HCT116 (cell line): ENCODE results near the gene ATP13A2. TPM values are rescaled to one million over a fixed set of nuclear protein-coding genes. Genes with fewer than 3 reads are reported as not detected.

Source experiments
- ATAC-seq: fragments of 200-7000 bp; cut with Tn5 transposase; 2 replicates; pipeline ENCODE4 v1.9.1; 2020; ENCODE audit warnings: mild to moderate bottlenecking, moderate library complexity
- BruUV-seq: library from RNA; stranded (reverse); fragments of 400-500 nt; replicated peaks from 2 replicates; lab custom pipeline; 2021; lab: Mats Ljungman, UMichigan
- CTCF ChIA-PET: fragments of 300-600 bp; sonication (Branson Sonifier 250); formaldehyde crosslinking; loops from one replicate; lab custom pipeline; 2021; ENCODE audit warnings: antibody characterized with exemption; lab: Charles Lee
- POLR2A ChIA-PET: fragments of 300-600, 350-600 bp; sonication (Branson Sonifier 250); formaldehyde crosslinking; loops from one replicate; lab custom pipeline; 2021; ENCODE audit warnings: antibody characterized with exemption; lab: Charles Lee
- RAD21 ChIA-PET, 2 experiments: fragments of 300-600 bp; sonication (Branson Sonifier 250); formaldehyde crosslinking; loops; one replicate each; lab custom pipeline; 2023; ENCODE audit warnings: low total read pairs in 2 of 2; ENCODE audit not compliant: uncharacterized antibody in 2 of 2, unreplicated experiment in 2 of 2, low non-redundant PET in 1 of 2; lab: Charles Lee
- DNase-seq: peaks from one replicate; pipeline ENCODE4 v3.0.0-alpha.2; 2010; ENCODE audit warnings: low read depth, low spot score
- H2AFZ ChIP-seq: fragments of 200-600 bp; shearing (Covaris generic), sonication (generic); 2 replicates; pipeline ENCODE4 v1.6.1; 2017; ENCODE audit warnings: low read depth, mixed run types, mixed read lengths, antibody characterized with exemption, low read length; ENCODE audit not compliant: poor library complexity, severe bottlenecking
- H3K27ac ChIP-seq: 2 replicates; pipeline ENCODE4 v1.5.1; 2012; ENCODE audit warnings: low read depth, low read length
- H3K27me3 ChIP-seq: fragments of 200-600 bp; sonication (generic); 2 replicates; pipeline ENCODE4 v1.6.1; 2016; ENCODE audit warnings: mixed run types, low read length, mixed read lengths; ENCODE audit not compliant: insufficient read depth
- H3K36me3 ChIP-seq, 2 experiments: fragments of 200-500 bp in 1 of 2; fragments of 200-600 bp in 1 of 2; sonication (Bioruptor generic) in 1 of 2; sonication (generic) in 1 of 2; 2 replicates each; pipeline versions ENCODE4 v1.5.1 to v1.6.1; 2014 to 2016; ENCODE audit warnings: low read length in 2 of 2, inconsistent platforms in 1 of 2, mixed read lengths in 1 of 2, mixed run types in 1 of 2; ENCODE audit not compliant: insufficient read depth in 2 of 2, control insufficient read depth in 1 of 2
- H3K4me1 ChIP-seq, 2 experiments: fragments of 200-600 bp in 1 of 2; sonication (generic) in 1 of 2; 2 replicates each; pipeline versions ENCODE4 v1.5.1 to v1.6.1; 2012 to 2017; ENCODE audit warnings: low read length in 2 of 2, inconsistent platforms in 1 of 2, mild to moderate bottlenecking in 1 of 2, mixed read lengths in 1 of 2, mixed run types in 1 of 2, moderate library complexity in 1 of 2; ENCODE audit not compliant: insufficient read depth in 2 of 2, control insufficient read depth in 1 of 2
- H3K4me2 ChIP-seq: fragments of 200-600 bp; sonication (generic); 2 replicates; pipeline ENCODE4 v1.6.1; 2017; ENCODE audit warnings: mixed run types, low read length, mixed read lengths
- H3K4me3 ChIP-seq, 2 experiments: fragments of 200-600 bp in 1 of 2; sonication (generic) in 1 of 2; replicated peaks in 1 of 2; 2 replicates each; pipeline ENCODE4 v1.5.1; 2011 to 2016; ENCODE audit warnings: low read length in 2 of 2, control low read depth in 1 of 2, low read depth in 1 of 2, mild to moderate bottlenecking in 1 of 2, mixed read lengths in 1 of 2, mixed run types in 1 of 2
- H3K79me2 ChIP-seq: fragments of 200-600 bp; sonication (generic); 2 replicates; pipeline ENCODE4 v1.6.1; 2017; ENCODE audit warnings: mild to moderate bottlenecking, mixed run types, low read length, moderate library complexity, mixed read lengths; ENCODE audit not compliant: insufficient read depth
- H3K9ac ChIP-seq: fragments of 200-600 bp; sonication (generic); 2 replicates; pipeline ENCODE4 v1.6.1; 2016; ENCODE audit warnings: low read length, mixed read lengths
- H3K9me2 ChIP-seq: fragments of 200-600 bp; sonication (generic), shearing (Covaris generic); 2 replicates; pipeline ENCODE4 v1.6.1; 2017; ENCODE audit warnings: mixed run types, mild to moderate bottlenecking, moderate library complexity; ENCODE audit not compliant: insufficient read depth
- H3K9me3 ChIP-seq, 2 experiments: fragments of 200-500 bp in 1 of 2; fragments of 200-600 bp in 1 of 2; sonication (Bioruptor generic) in 1 of 2; sonication (generic) in 1 of 2; 2 replicates each; pipeline ENCODE4 v1.6.1; 2014 to 2017; ENCODE audit warnings: low read length in 2 of 2, mixed read lengths in 2 of 2, inconsistent platforms in 1 of 2, low read depth in 1 of 2, mild to moderate bottlenecking in 1 of 2, mixed run types in 1 of 2, moderate library complexity in 1 of 2; ENCODE audit not compliant: control insufficient read depth in 1 of 2, insufficient read depth in 1 of 2
- H4K20me1 ChIP-seq: fragments of 200-600 bp; sonication (generic), shearing (Covaris generic); 2 replicates; pipeline ENCODE4 v1.6.1; 2017; ENCODE audit warnings: mixed run types, mild to moderate bottlenecking, moderate library complexity; ENCODE audit not compliant: insufficient read depth
- CBX3 ChIP-seq: IDR thresholded peaks from 2 replicates; pipeline ENCODE4 v1.6.1; 2012; ENCODE audit warnings: low read depth
- CEBPB ChIP-seq: IDR thresholded peaks from 2 replicates; pipeline ENCODE4 v1.6.1; 2012; ENCODE audit warnings: low read depth
- CTCF ChIP-seq, 3 experiments: fragments of 200-600 bp in 1 of 3; sonication (generic) in 1 of 3; IDR thresholded peaks in 2 of 3; conservative IDR thresholded peaks in 1 of 3; 2 replicates each; pipeline ENCODE4 v1.5.1; 2012 to 2017; ENCODE audit warnings: low read depth in 2 of 3, low read length in 2 of 3, antibody characterized with exemption in 1 of 3, borderline replicate concordance in 1 of 3, control low read depth in 1 of 3, mild to moderate bottlenecking in 1 of 3, mixed read lengths in 1 of 3, mixed run types in 1 of 3, moderate library complexity in 1 of 3; ENCODE audit not compliant: insufficient read depth in 1 of 3
- EZH2 ChIP-seq: fragments of 200-600 bp; sonication (generic); IDR thresholded peaks from 2 replicates; pipeline ENCODE4 v1.6.1; 2017; ENCODE audit warnings: antibody characterized with exemption, mixed run types
- EZH2phosphoT487 ChIP-seq: fragments of 200-600 bp; IDR thresholded peaks from 2 replicates; pipeline ENCODE4 v1.6.1; 2018; ENCODE audit warnings: antibody characterized with exemption, borderline replicate concordance
- JUND ChIP-seq: IDR thresholded peaks from 2 replicates; pipeline ENCODE4 v1.6.1; 2012
- POLR2AphosphoS5 ChIP-seq: IDR thresholded peaks from 2 replicates; pipeline ENCODE4 v1.6.1; 2011; ENCODE audit warnings: mild to moderate bottlenecking, low read depth, low read length, moderate library complexity
- RAD21 ChIP-seq: IDR thresholded peaks from 2 replicates; pipeline ENCODE4 v1.6.1; 2012; ENCODE audit warnings: low read depth, mild to moderate bottlenecking
- SIN3A ChIP-seq: IDR thresholded peaks from 2 replicates; pipeline ENCODE4 v1.6.1; 2012; ENCODE audit warnings: low read depth
- SRF ChIP-seq: IDR thresholded peaks from 2 replicates; pipeline ENCODE4 v1.6.1; 2012; ENCODE audit warnings: low read depth
- ZBTB33 ChIP-seq: IDR thresholded peaks from 2 replicates; pipeline ENCODE4 v1.6.1; 2011; ENCODE audit warnings: mild to moderate bottlenecking, low read length, moderate library complexity; ENCODE audit not compliant: insufficient replicate concordance; ENCODE audit errors: extremely low read depth
- intact Hi-C: fragments of 100-400 bp; cut with micrococcal nuclease; formaldehyde crosslinking; loops from 2 replicates; pipeline ENCODE4 v1.10.0; 2022
- total RNA-seq: library from RNA; stranded (reverse); gene quantifications from one replicate; pipeline ENCODE4 v1.2.1, GENCODE V29; 2021; ENCODE audit not compliant: unreplicated experiment
- TF ChIP-seq, protein P1 (sequence below): IDR thresholded peaks from 2 replicates; pipeline ENCODE4 v1.6.1; 2012

The ATP13A2 gene
- total RNA-seq, 1 experiment from 2014 or later: 60.5 TPM

DNA sequence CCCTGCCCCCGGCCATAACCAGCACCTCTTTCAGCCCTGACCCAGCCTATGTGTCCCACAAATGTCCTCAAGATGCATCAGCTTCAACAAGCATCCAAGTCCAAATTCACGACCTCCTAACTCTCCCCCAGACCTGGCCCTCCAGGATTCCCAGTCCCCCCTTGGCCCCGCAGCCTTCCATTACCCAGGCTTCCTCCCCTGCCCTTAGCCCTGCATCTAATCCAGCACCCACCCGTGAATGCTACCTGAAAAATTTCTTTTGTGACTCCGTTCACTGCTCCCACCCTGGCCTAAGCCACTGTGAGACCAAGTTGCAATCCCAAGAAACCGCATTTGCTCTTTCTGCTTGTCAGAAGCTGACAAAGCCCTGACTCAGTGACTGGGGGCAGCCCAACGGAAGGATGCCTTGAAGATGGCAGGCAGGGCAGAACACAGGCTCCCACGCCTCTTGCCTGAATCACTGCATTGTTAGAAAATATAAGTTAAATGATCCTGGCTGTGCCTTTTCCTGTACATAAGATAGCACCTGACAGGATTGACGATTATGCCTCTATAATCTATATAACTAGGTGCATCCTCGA, 30.4 kb downstream of the ATP13A2 start:
- Histone ChIP-seq H2AFZ (no peak overlapping the region), H3K9me2 (no peaks in the 10 kb centered on the region), H3K4me3 (peak overlapping the region in 1 of 2 experiments; percentile 79; a peak in 2 of 4 replicates), H4K20me1 (no peaks in the 10 kb centered on the region), H3K4me2 (peak overlapping the region; percentile 79), H3K36me3 (peaks cover 0 to 5% of the 10 kb centered on the region in 2 experiments; a peak in 1 of 4 replicates), H3K4me1 (peaks cover 19 to 48% of the 10 kb centered on the region in 2 experiments), H3K9ac (peak overlapping the region; percentile 94), H3K27ac (peak overlapping the region; percentile 73), H3K27me3 (no peaks in the 10 kb centered on the region), H3K79me2 (peaks cover 30% of the 10 kb centered on the region; the same call in 1 of the 2 replicates), H3K9me3 (no peaks in the 10 kb centered on the region)
- ChIA-PET CTCF (interaction anchor here (1.6 kb wide), 1 partner anchor 17 kb away, joined by 8 read pairs; no protein-coding TSS in a partner anchor), RAD21 (no interaction called here), POLR2A (interaction anchor here (1.2 to 1.4 kb wide), 2 partner anchors 15 to 18 kb away, joined by 3 read pairs; no protein-coding TSS in a partner anchor)
- no peak for DNase-seq
- intact Hi-C loops: no loop called here
- TF ChIP-seq SRF: no peak
- no peak for TF ChIP-seq EZH2phosphoT487
- TF ChIP-seq CBX3: no peak
- no peak for TF ChIP-seq EZH2
- no peak for TF ChIP-seq JUND
- TF ChIP-seq ZBTB33: no peak
- TF ChIP-seq, protein P1, sequence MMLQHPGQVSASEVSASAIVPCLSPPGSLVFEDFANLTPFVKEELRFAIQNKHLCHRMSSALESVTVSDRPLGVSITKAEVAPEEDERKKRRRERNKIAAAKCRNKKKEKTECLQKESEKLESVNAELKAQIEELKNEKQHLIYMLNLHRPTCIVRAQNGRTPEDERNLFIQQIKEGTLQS: no peak
- TF ChIP-seq SIN3A: no peak
- TF ChIP-seq CTCF (IDR thresholded peaks at IDR 0.05 in 2 of 3, conservative IDR thresholded peaks at IDR 0.05 in 1 of 3; ENCODE audit: borderline replicate concordance in 1 of 3, insufficient read depth in 1 of 3, low read depth in 2 of 3, low read length in 2 of 3): no peak
- TF ChIP-seq CEBPB: no peak
- TF ChIP-seq RAD21: no peak
- TF ChIP-seq POLR2AphosphoS5: no peak
- no TSS peak for BruUV-seq
- 0 out of 2 replicates have a peak, but pooled peaks have one; percentile 3 for ATAC-seq
